Stimulated activated CD8-positive, alpha-beta memory T cell treated with anti-CD3 and anti-CD28 coated beads, Interleukin-7, amount 100 ng/mL, for 24 hours (primary cell): ENCODE results near the gene SCNM1.
"Not testable (repeated sequence)": the region's sequence is repeated elsewhere in the genome, so short reads cannot be mapped to it uniquely, and the experiment has no call there.

Experiments
- DNase-seq: peaks from one replicate; pipeline ENCODE4 v3.0.0-alpha.2; 2020; ENCODE audit warnings: low read depth

Gene SCNM1

DNA sequence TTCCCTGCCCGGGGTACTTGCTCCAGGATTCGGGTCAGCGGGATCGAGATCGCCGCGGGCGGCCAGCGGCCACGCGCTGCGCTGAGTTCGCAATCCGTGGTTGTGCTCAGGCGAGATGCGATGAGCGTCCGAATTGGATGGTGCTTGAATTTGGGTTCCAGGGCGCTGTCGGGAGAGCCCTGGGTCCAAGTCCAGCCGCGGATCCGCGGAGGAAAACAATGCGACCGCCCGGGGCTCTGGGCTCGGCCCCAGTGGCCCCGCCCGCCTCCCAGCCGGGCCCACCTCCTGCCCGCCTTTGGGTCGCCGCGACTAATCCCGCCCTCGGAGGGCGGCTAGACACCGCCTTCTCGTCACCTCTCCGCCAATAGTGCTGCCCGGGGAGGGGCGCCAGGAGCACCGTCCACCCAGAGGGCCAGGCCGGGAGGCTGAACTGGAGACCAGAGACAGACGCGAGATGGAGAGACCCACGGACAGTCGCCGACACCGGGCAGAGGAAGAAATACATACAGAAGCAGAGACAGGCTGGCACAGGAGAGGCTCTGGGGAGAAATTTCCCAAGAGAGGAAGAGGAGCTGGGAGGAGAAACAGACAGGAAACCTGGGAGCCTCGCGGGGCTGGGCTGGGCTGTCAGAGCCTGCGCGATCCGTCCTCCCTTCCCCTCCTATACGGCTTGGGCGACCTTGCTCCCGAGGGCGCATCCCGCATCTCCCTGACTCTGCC lies 19.4 kb upstream of the SCNM1 start, which contains the start of gene SEMA6C:
Gene SEMA6C, minus strand, starts transcription at position 220 of the 720 bp plus-strand sequence. CDS start 4,010 bp downstream, outside the sequence.
- DNase-seq, result peak; percentile 68

- no peak for DNase-seq
Observed at GRCh38 chr1:151147132-151147503, 18.8 kb upstream of the SCNM1 start.

DNA sequence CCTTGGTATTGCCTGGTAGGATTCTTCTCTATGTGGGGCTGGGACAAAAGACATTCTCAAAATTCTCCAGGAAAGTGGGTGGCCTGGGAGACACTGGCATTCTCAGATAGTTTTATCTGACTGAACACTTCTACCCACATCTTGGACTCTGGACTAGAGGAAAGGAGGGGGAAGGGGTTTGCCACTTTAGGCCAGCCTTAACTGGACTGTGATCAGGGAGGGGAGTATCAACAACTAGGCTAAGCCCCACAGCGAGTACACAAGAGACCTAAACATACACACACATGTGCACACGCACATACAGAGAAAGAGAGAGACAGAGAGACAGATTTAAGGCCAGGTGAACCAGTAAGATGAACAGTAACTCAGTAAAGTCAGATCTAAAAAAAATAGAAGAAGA lies 18.3 kb upstream of the SCNM1 start:
- DNase-seq, result no peak

DNA sequence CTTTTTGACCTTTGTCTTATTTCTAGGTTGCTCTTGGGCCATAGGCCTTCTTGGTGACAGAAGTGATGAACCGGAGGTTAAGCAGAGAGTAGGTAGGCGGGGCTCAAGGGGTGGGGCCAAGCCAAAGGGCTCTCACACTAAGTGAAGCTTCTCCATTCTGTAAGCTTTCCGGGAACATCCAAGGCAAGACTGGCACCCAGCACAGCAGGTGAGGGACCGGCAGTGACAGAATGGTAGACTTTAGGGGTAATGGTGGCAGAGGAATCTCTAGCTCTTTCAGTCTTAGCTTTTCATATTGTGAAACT lies 9.5 kb upstream of the SCNM1 start, which contains the start of gene TNFAIP8L2:
Gene TNFAIP8L2, plus strand, starts transcription at position 135 of the 305 bp plus-strand sequence. CDS start 2,049 bp downstream, outside the sequence.
- DNase-seq, result peak; percentile 69

DNA sequence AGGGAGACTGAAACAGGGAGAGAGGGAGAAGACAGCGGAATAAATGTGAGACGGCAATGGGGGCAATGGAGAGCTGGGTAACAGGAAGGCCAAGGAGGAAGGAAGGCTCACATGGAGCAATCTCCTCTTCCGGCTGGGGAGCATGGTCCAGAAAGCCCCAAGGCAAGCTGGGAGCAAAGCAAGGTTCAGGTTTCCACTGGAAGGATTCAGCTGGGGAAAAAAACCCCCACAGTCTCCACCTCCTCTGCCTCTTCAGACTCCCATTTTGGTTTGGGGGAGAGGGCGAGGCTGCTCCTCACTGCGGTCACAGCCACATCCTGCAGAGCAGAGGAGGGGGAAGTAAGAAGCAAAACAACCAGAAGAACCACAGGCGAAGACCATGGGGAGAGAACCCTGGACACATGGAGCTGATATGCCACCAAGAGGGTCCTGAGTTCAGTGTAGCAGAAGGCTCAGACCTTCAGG lies 8.8 kb upstream of the SCNM1 start:
- no peak for DNase-seq

- DNase-seq, result no peak
Observed at GRCh38 chr1:151158326-151158725, 7.6 kb upstream of the SCNM1 start.

DNA sequence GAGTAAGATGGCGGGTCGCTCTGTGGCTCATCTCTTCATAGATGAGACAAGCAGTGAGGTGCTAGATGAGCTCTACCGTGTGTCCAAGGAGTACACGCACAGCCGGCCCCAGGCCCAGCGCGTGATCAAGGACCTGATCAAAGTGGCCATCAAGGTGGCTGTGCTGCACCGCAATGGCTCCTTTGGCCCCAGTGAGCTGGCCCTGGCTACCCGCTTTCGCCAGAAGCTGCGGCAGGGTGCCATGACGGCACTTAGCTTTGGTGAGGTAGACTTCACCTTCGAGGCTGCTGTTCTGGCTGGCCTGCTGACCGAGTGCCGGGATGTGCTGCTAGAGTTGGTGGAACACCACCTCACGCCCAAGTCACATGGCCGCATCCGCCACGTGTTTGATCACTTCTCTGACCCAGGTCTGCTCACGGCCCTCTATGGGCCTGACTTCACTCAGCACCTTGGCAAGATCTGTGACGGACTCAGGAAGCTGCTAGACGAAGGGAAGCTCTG lies 7.1 kb upstream of the SCNM1 start:
- no peak for DNase-seq

DNA sequence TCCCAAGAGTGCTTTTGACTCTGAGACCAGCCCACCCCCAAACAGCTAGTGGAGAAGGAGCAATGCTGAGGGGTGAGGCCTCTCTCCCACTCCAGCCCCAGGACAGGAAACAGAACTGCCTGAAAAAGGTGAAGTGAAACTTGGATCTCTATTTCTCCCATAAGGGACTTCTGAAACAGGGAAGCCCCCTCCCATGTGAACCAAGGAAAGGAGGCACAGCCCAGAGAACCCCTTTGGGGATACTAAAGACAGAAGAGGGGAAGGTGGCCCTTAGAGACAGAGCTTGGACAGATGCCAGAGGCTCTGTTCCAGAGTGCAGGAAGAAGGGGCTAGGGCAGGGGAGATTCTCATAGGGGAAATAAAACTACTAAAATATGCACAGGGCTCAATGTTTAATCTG lies 6.6 kb upstream of the SCNM1 start:
- DNase-seq, result no peak

GRCh38 chr1:151164732-151165280 lies 1.1 kb upstream of the SCNM1 start:
- no peak for DNase-seq

- no peak for DNase-seq
Observed at GRCh38 chr1:151165281-151165737, 635 bp upstream of the SCNM1 start.

DNA sequence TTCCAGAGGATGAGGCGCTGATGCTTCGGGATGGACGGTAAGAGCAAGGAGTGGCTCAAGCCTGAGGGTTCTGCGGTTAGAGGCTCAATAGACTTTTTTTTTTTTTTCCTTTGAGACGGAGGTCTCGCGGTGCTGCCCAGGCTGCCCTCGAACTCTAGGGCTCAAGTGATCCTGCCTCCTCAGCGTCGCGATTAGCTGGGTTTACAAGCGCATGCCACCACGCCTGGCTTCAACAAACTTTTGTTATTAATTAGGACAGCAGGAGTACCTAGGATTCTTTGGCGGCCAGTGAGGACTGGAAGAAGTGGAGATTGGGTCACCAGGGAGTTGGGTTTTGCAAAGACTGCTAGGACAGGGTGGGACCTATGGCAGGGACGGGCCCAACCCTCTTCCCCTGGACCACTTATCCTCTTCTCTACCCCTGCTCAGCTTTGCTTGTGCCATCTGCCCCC lies 587 bp downstream of the SCNM1 start:
- DNase-seq, result no peak

DNA sequence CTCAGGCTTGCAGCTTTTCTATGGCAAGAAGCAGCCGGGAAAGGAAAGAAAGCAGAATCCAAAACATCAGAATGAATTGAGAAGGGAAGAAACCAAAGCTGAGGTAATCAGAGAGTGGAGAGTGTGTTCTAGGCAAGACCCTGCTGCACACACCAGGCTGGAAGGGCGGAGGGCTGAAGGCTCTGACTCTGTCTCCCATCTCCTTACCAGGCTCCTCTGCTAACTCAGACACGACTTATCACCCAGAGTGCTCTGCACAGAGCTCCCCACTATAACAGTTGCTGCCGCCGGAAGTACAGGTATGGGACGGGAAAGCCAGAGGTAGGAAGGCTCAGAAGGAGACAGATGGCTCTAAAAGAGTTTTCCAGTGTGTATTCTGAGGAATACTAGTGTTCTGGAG lies 1.2 kb downstream of the SCNM1 start:
- DNase-seq, result no peak

GRCh38 chr1:151171190-151171589 lies 5.2 kb downstream of the SCNM1 start:
- no peak for DNase-seq

DNA sequence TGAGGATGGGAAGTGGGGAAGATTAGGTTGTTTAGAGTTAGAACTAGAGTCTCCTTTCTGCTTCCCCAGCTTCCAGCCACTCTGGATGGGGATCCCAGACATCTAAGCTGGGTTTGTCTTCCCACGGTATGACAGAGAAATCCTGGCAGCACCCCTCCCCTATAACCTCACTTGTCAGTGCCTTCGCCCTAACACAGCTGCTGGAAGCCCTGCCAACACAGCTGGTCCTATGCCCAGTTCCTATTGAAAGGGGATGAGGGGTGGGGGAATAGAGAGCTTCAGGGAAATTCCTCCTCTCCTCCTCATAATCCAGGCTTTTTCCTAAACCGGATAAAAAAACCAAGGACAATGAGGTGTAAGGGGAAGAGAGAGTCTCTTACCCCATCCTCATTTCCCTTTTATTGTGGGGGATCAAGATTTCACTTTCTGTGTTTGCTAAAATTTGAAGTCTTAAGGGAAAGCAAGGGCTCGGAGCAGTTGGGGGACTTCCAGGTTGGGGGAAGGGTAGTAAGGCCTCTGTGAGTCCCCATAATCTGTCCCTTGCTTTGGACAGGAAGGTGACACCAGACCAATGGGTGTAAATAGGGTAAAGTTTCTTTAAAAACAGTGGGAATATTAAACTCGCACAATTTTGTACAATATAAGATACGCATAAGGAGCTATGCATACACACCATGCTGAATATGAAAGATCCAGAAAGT lies 9.2 kb downstream of the SCNM1 start:
- DNase-seq, result no peak

DNA sequence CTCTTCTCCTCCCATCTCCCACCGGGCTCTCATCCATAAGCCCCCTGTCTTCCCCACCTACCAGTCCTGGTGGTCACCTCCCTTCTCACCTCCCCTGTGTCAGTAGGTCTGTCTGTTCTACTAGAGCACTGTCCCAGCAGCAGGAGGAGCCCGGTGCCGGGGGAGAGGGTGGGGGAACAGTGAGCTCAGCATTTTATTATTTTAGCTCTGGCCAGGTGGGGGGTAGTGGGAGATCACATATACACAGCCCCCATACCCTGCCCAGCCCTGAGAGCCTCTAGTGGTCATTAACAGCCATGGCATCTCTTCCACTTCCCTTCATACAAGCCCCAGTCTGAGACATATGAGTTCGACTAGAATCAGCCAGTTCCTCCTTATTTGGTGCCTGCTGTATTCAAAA lies 9.9 kb downstream of the SCNM1 start, which contains the start of gene TMOD4:
Gene TMOD4, minus strand, starts transcription at position 119 of the 400 bp plus-strand sequence. CDS start 1,106 bp downstream, outside the sequence.
- no peak for DNase-seq

DNA sequence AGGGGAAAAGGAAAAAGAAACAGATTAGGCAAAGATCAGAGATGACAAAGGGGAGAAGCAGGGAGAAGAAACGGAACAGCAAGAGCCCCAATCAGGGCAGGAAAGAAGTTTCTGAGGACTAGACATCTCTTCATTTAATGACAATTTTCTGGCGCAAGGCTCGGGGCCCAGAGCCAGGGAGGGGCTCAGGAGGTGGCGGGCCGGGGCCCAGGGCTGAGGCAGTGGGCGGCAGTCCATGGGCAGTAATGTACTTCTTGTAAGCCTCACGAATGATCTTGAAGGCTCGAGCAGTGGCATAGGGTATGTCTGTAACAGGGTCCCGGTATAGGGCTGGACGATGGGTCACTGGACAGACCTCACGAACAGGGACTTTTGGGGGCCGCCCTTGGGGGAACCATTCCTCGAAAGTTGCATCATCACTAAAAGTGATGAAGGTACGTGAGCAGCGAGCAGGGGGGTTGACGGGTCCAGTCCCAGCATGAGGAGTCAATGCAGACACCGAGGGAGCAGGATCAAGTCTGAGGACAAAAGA lies 10.6 kb downstream of the SCNM1 start:
- no peak for DNase-seq

GRCh38 chr1:151184211-151184610 lies 18.3 kb downstream of the SCNM1 start:
- no peak for DNase-seq

- DNase-seq, result no peak
Observed at GRCh38 chr1:151187205-151187604, 21.3 kb downstream of the SCNM1 start.

GRCh38 chr1:151188667-151189066 lies 22.7 kb downstream of the SCNM1 start:
- DNase-seq, result not testable (repeated sequence)

DNA sequence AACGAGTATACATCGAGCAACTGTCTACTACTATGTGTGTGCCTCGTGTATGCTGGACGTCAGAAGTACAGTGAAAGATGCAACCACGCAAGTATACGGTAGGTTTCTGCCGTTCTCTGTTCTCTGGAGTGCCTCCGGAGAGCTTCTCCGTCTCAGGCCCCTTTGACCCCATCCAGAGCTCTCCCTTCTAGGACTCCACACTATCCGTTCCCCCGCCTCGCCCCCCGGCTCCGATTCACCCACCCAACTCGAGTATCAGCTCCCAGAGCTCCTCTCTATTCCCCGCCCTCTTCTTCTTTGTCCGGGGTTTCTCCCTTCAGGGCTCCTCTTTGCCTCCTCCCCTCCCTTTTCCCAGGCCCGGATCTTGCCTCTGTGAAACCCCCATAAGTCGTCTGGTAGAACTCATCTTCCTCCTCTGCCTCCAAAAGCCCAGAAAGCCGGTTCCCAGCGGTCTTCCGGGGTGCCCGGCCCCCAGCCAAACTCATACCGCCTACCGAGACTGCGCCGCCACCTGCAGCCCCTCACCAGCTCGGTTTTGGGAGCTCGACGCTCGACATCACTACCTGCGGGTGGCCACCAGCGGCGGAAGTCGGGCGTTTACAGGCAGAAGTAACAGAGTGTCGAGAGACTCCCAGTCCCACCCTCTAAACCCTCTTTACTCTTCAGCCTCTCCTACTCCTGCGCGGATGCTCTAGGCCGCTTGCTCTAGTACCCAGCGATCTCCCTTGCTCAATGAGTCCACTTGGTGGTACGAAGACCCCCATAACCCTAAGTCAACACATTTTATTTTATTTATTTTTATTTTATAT lies 23.9 kb downstream of the SCNM1 start, which contains the start of gene VPS72:
Gene VPS72, minus strand, starts transcription at position 561 of the 809 bp plus-strand sequence. Its CDS starts 76 bp downstream, at position 485.
- DNase-seq, result peak; percentile 72

DNA sequence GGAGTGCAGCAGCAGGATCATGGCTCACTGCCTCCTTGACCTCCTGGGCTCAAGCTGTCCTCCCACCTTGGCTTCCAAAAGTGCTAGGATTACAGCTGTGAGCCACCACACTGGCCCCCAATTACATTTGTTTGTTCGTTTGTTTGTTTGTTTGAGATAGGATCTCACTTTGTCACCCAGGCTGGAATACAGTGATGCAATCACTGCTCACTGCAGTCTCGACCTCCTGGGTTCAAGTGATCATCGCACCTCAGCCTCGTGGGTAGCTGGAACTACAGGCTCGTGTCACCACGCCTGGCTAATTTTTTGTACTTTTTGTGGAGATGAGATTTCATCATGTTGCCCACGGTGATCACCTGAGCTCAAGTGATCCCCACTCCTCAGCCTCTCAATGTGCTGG lies 26.1 kb downstream of the SCNM1 start:
- no peak for DNase-seq
